ENCODE measurements around the gene EHMT1.

DNA sequence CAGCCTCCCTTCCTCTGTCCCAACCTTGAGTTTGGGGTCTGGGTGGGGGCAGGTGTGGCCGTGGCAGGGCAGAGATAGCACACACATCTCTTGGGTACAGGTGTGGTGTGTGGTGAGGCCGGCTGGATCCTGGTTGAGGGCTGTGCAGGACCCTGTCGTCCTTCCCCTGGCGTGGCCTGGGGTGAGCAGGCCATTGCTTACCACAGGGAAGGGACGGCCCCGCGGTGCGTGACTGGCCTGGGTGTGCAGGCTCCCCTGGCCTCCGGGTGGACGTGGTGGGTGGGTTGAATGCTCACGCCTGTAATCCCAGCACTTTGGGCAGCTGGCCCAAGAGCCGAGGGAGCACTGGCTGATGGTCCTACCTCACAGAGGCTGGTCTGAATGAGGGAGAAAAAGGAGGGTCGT, 12.1 kb upstream of the EHMT1 start:
- TF ChIP-seq EZH2phosphoT487 (IDR thresholded peaks at IDR 0.05; ENCODE audit: borderline replicate concordance), result no peak
- TF ChIP-seq CTCF (conservative IDR thresholded peaks at IDR 0.05; ENCODE audit: low read length), result no peak

Measured in Loucy (cell line).